ENCODE data around the gene YPEL2.

GRCh38 chr17:59409336-59410048 is 78.0 kb downstream of the YPEL2 start:
- TF ChIP-seq CTCF (IDR thresholded peaks at IDR 0.05) = no peak
- TF ChIP-seq POLR2A (IDR thresholded peaks at IDR 0.05) = no peak

All from body of pancreas (tissue), 4 donors.